Measurements from ENCODE around the gene USP13. TPM values are rescaled to one million over a fixed set of nuclear protein-coding genes. Genes with fewer than 3 reads are reported as not detected.
"Not testable (repeated sequence)": the region's sequence is repeated elsewhere in the genome, so short reads cannot be mapped to it uniquely, and the experiment has no call there.

Gene USP13
- total RNA-seq, 1 donor from 2014 or later, result 12.6 TPM

- DNase-seq, result no peak
Observed at GRCh38 chr3:179734497-179735281, 81.8 kb downstream of the USP13 start.

GRCh38 chr3:179735321-179735720 is 82.5 kb downstream of the USP13 start:
- DNase-seq, result no peak

GRCh38 chr3:179738998-179739397 is 86.2 kb downstream of the USP13 start:
- no peak for DNase-seq

GRCh38 chr3:179739816-179740594 is 87.2 kb downstream of the USP13 start:
- DNase-seq, result no peak

GRCh38 chr3:179743913-179744312 is 91.1 kb downstream of the USP13 start:
- DNase-seq, result no peak

GRCh38 chr3:179744667-179745066 is 91.8 kb downstream of the USP13 start:
- no peak for DNase-seq

GRCh38 chr3:179745079-179745478 is 92.2 kb downstream of the USP13 start:
- no peak for DNase-seq

GRCh38 chr3:179745716-179746115 is 92.9 kb downstream of the USP13 start:
- no peak for DNase-seq

- no peak for DNase-seq
Observed at GRCh38 chr3:179750720-179751328, 98.0 kb downstream of the USP13 start.

- no peak for DNase-seq
Observed at GRCh38 chr3:179760944-179761343, 108.1 kb downstream of the USP13 start.

GRCh38 chr3:179765396-179765795 is 112.6 kb downstream of the USP13 start:
- DNase-seq, result no peak

GRCh38 chr3:179766416-179767133 is 113.7 kb downstream of the USP13 start:
- no peak for DNase-seq

- no peak for DNase-seq
Observed at GRCh38 chr3:179768080-179768479, 115.2 kb downstream of the USP13 start.

GRCh38 chr3:179769411-179770247 is 116.8 kb downstream of the USP13 start:
- DNase-seq, result no peak

GRCh38 chr3:179771797-179772196 is 119.0 kb downstream of the USP13 start:
- DNase-seq, result no peak

- DNase-seq, result no peak
Observed at GRCh38 chr3:179772297-179772696, 119.5 kb downstream of the USP13 start.

GRCh38 chr3:179775416-179776122 is 122.7 kb downstream of the USP13 start:
- DNase-seq, result no peak

- not testable (repeated sequence) for DNase-seq
Observed at GRCh38 chr3:179782841-179783240, 130.0 kb downstream of the USP13 start.

- DNase-seq, result no peak
Observed at GRCh38 chr3:179788996-179789395, 136.2 kb downstream of the USP13 start.

- DNase-seq, result no peak
Observed at GRCh38 chr3:179791793-179792192, 139.0 kb downstream of the USP13 start.

GRCh38 chr3:179794355-179794754 is 141.5 kb downstream of the USP13 start:
- DNase-seq, result no peak

Data from skin of body (tissue), 2 donors.